ENCODE data around the gene PTGR3. TPM values are rescaled to one million over a fixed set of nuclear protein-coding genes. Genes with fewer than 3 reads are reported as not detected.

PTGR3 gene
- 23.8 TPM for total RNA-seq

GRCh38 chr18:75209129-75209950, at the start of gene PTGR3:
PTGR3 (minus strand) TSS chr18:75209139; CDS start chr18:75209058, 81 bp downstream.

GRCh38 chr18:75210274-75211001, 1.5 kb upstream of the PTGR3 start, which contains the start of gene TSHZ1:
TSHZ1 (plus strand) TSS chr18:75210797; CDS start chr18:75211877, 1,080 bp downstream.

Other genes with a start within 250 kb of the PTGR3 start
- gene TSHZ1, start 1.7 kb upstream of the PTGR3 start, total RNA-seq: 10.4 TPM
- not detected for gene SMIM21, start 218.6 kb upstream of the PTGR3 start, total RNA-seq